Measurements from ENCODE around the gene CPNE5. TPM values are rescaled to one million over a fixed set of nuclear protein-coding genes. Genes with fewer than 3 reads are reported as not detected.
A peak's percentile ranks its signal among the peaks of the same experiment; 100 is the strongest.

CPNE5 gene
- total RNA-seq, 1 donor from 2014 or later = 24.9 TPM

DNA sequence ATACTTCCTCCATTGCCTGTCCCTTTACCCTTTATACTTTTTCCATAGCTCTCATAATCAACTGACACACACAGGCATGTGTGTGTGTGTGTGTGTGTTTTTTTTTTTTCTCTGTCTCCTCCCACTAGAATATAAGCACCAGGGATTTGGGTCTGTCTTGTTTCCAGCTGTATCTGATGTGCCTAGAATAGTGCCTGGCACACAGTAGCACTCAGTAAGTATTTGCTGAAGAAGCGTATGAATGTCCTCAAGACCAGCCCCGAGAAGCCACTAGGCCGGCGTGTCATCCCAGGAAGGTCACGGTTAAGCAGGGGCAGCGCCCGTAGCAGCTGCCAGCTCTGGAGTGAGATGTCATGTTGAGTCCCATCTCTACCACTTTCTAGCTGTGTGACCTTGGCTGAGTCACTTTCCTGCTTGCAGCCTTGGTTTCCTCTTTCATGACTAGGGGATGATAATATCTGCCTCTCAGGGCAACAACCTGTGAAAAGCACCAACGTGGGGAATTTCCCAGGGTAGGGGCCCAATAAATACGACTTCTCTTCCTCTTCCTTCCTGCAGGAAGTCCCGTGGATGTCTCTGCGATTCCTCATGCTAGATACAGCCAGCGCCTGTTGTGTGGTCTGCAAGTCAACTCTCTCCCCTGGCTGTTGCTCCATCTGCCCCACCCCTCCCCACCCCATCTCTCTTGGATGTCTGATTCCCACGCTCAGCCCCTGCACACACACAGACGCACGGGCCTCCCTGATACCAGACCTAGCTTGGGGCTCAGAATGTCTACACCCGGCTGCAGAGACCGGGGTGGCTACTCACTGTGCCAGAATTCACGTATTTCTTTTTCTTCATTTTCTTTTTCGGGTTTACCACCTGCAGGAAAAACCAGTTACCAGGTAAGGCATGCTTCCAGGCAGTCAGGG lies 83.6 kb downstream of the CPNE5 start:
- TF ChIP-seq, protein P1, sequence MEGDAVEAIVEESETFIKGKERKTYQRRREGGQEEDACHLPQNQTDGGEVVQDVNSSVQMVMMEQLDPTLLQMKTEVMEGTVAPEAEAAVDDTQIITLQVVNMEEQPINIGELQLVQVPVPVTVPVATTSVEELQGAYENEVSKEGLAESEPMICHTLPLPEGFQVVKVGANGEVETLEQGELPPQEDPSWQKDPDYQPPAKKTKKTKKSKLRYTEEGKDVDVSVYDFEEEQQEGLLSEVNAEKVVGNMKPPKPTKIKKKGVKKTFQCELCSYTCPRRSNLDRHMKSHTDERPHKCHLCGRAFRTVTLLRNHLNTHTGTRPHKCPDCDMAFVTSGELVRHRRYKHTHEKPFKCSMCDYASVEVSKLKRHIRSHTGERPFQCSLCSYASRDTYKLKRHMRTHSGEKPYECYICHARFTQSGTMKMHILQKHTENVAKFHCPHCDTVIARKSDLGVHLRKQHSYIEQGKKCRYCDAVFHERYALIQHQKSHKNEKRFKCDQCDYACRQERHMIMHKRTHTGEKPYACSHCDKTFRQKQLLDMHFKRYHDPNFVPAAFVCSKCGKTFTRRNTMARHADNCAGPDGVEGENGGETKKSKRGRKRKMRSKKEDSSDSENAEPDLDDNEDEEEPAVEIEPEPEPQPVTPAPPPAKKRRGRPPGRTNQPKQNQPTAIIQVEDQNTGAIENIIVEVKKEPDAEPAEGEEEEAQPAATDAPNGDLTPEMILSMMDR (IDR thresholded peaks at IDR 0.05; ENCODE audit: unreplicated experiment) = no peak

DNA sequence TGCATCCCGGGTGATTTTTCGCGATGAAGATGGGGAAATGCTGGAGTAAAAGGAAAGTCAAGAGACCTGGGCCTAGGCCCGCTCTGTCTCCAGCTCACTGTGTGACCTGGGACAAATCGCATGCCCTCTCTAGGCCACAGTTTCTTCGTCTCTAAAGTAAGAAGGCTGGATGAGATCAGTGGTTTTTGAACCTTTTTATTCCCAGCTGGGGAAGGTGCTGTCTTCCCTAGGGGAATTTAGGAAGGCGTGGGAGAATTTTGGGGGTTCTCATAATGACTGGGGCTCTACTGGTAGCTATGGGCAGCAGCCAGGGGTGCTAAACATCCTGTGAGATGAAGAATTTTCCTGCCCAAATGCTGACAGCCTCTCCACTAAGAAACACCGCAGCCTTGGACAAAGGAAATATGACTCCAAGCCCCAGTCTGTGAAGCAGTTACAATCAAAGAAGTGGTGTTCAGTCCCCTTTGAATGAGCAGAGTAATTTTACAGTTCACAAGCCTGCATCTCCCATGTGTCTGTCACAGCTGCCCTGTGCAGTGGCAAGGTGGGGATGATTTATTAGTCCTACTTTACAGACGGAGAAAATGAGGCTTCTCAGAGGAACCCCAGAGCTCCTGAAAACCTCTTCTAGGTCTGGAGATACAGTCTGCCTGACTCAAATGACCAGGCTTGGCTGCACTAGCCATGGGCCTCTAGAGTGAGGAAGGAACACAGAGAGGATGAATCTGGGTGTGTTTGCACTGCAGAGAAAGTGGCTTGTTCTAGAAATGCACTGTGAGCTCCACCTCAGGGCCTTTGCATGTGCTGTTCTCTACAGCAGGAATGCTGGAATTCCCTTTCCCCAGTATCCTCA lies 84.4 kb downstream of the CPNE5 start:
- Mint-ChIP-seq H3K9me3 (ENCODE audit: unreplicated experiment) (no peaks in the 10 kb centered on the region), H3K36me3 (ENCODE audit: low read depth, unreplicated experiment) (peaks cover 19% of the 10 kb centered on the region), H3K27me3 (ENCODE audit: unreplicated experiment) (peaks cover 4% of the 10 kb centered on the region), H3K4me3 (ENCODE audit: unreplicated experiment) (no peak overlapping the region), H3K4me1 (ENCODE audit: unreplicated experiment) (peaks cover 47% of the 10 kb centered on the region), H3K27ac (ENCODE audit: unreplicated experiment) (no peak overlapping the region)
- TF ChIP-seq, protein P1 (IDR thresholded peaks at IDR 0.05; ENCODE audit: unreplicated experiment) = no peak
- DNase-seq (ENCODE audit: low spot score) = no peak

More for the DNA sequence above, 83.6 kb downstream of the CPNE5 start:
- DNase-seq (ENCODE audit: low spot score) = no peak
- H3K4me1 Mint-ChIP-seq (ENCODE audit: unreplicated experiment) = peaks cover 47% of the 10 kb centered on the region
- no peaks in the 10 kb centered on the region for H3K9me3 Mint-ChIP-seq (ENCODE audit: unreplicated experiment)
- H3K27ac Mint-ChIP-seq (ENCODE audit: unreplicated experiment) = peak overlapping the region; percentile 63
- H3K27me3 Mint-ChIP-seq (ENCODE audit: unreplicated experiment) = peaks cover 9% of the 10 kb centered on the region
- H3K4me3 Mint-ChIP-seq (ENCODE audit: unreplicated experiment) = no peak overlapping the region
- peaks cover 14% of the 10 kb centered on the region for H3K36me3 Mint-ChIP-seq (ENCODE audit: low read depth, unreplicated experiment)

- DNase-seq (ENCODE audit: low spot score) = no peak
- H3K36me3 Mint-ChIP-seq (ENCODE audit: low read depth, unreplicated experiment) = peaks cover 24% of the 10 kb centered on the region
- H3K4me3 Mint-ChIP-seq (ENCODE audit: unreplicated experiment) = no peak overlapping the region
- H3K4me1 Mint-ChIP-seq (ENCODE audit: unreplicated experiment) = peaks cover 46% of the 10 kb centered on the region
- no peak overlapping the region for H3K27ac Mint-ChIP-seq (ENCODE audit: unreplicated experiment)
- H3K9me3 Mint-ChIP-seq (ENCODE audit: unreplicated experiment) = no peaks in the 10 kb centered on the region
- H3K27me3 Mint-ChIP-seq (ENCODE audit: unreplicated experiment) = peaks cover 8% of the 10 kb centered on the region
- TF ChIP-seq, protein P1 (IDR thresholded peaks at IDR 0.05; ENCODE audit: unreplicated experiment) = no peak
These were observed 85.4 kb downstream of the CPNE5 start for GRCh38 chr6:36753671-36754405.

GRCh38 chr6:36752886-36753506 lies 86.2 kb downstream of the CPNE5 start:
- TF ChIP-seq, protein P1 (IDR thresholded peaks at IDR 0.05; ENCODE audit: unreplicated experiment) = no peak
- H3K27me3 Mint-ChIP-seq (ENCODE audit: unreplicated experiment) = peaks cover 8% of the 10 kb centered on the region
- H3K4me1 Mint-ChIP-seq (ENCODE audit: unreplicated experiment) = peaks cover 40% of the 10 kb centered on the region
- H3K27ac Mint-ChIP-seq (ENCODE audit: unreplicated experiment) = no peak overlapping the region
- peaks cover 28% of the 10 kb centered on the region for H3K36me3 Mint-ChIP-seq (ENCODE audit: low read depth, unreplicated experiment)
- DNase-seq (ENCODE audit: low spot score) = no peak
- H3K9me3 Mint-ChIP-seq (ENCODE audit: unreplicated experiment) = no peaks in the 10 kb centered on the region
- no peak overlapping the region for H3K4me3 Mint-ChIP-seq (ENCODE audit: unreplicated experiment)
